ENCODE results near the gene METTL2B. TPM values are rescaled to one million over a fixed set of nuclear protein-coding genes. Genes with fewer than 3 reads are reported as not detected.

The METTL2B gene
- total RNA-seq, 1 donor from 2014 or later, result 36.9 TPM

- Mint-ChIP-seq H3K4me1 (ENCODE audit: low read depth) (peaks cover 15% of the 10 kb centered on the region), H3K36me3 (ENCODE audit: insufficient read depth) (no peaks in the 10 kb centered on the region), H3K27me3 (peaks cover 6% of the 10 kb centered on the region), H3K4me3 (ENCODE audit: low read depth) (no peak overlapping the region), H3K27ac (peak overlapping the region; percentile 27), H3K9me3 (ENCODE audit: low read depth) (no peaks in the 10 kb centered on the region)
- DNase-seq (ENCODE audit: low spot score, unreplicated experiment), result no peak
- TF ChIP-seq CTCF (IDR thresholded peaks at IDR 0.05; ENCODE audit: unreplicated experiment), result no peak
Observed at GRCh38 chr7:128434413-128435326, 41.9 kb upstream of the METTL2B start.

- Mint-ChIP-seq H3K4me1 (ENCODE audit: low read depth) (peaks cover 15% of the 10 kb centered on the region), H3K9me3 (ENCODE audit: low read depth) (no peaks in the 10 kb centered on the region), H3K27me3 (peaks cover 5% of the 10 kb centered on the region), H3K4me3 (ENCODE audit: low read depth) (no peak overlapping the region), H3K27ac (no peak overlapping the region), H3K36me3 (ENCODE audit: insufficient read depth) (no peaks in the 10 kb centered on the region)
- DNase-seq (ENCODE audit: low spot score, unreplicated experiment), result no peak
- TF ChIP-seq CTCF (IDR thresholded peaks at IDR 0.05; ENCODE audit: unreplicated experiment), result no peak
Observed at GRCh38 chr7:128435327-128435686, 41.2 kb upstream of the METTL2B start.

GRCh38 chr7:128437426-128438332, 38.9 kb upstream of the METTL2B start:
- no peaks in the 10 kb centered on the region for H3K9me3 Mint-ChIP-seq (ENCODE audit: low read depth)
- peaks cover 11% of the 10 kb centered on the region for H3K4me1 Mint-ChIP-seq (ENCODE audit: low read depth)
- H3K4me3 Mint-ChIP-seq (ENCODE audit: low read depth), result no peak overlapping the region
- no peak for DNase-seq (ENCODE audit: low spot score, unreplicated experiment)
- H3K27me3 Mint-ChIP-seq, result peaks cover 3% of the 10 kb centered on the region
- no peaks in the 10 kb centered on the region for H3K36me3 Mint-ChIP-seq (ENCODE audit: insufficient read depth)
- H3K27ac Mint-ChIP-seq, result no peak overlapping the region
- no peak for TF ChIP-seq CTCF (IDR thresholded peaks at IDR 0.05; ENCODE audit: unreplicated experiment)

- no peak for TF ChIP-seq CTCF (IDR thresholded peaks at IDR 0.05; ENCODE audit: unreplicated experiment)
- Mint-ChIP-seq H3K4me3 (ENCODE audit: low read depth) (no peak overlapping the region), H3K27ac (no peak overlapping the region), H3K27me3 (peaks cover 5% of the 10 kb centered on the region), H3K4me1 (ENCODE audit: low read depth) (peaks cover 6% of the 10 kb centered on the region), H3K36me3 (ENCODE audit: insufficient read depth) (no peaks in the 10 kb centered on the region), H3K9me3 (ENCODE audit: low read depth) (no peaks in the 10 kb centered on the region)
- no peak for DNase-seq (ENCODE audit: low spot score, unreplicated experiment)
Observed at GRCh38 chr7:128442356-128442755, 34.2 kb upstream of the METTL2B start.
